ENCODE measurements around the gene STX8.
"Not testable (repeated sequence)": the region's sequence is repeated elsewhere in the genome, so short reads cannot be mapped to it uniquely, and the experiment has no call there.

The STX8 gene

GRCh38 chr17:9498490-9498889, 77.1 kb downstream of the STX8 start:
- no peak for DNase-seq (ENCODE audit: low read depth)

- DNase-seq (ENCODE audit: low read depth), result no peak
These were observed 87.1 kb downstream of the STX8 start for GRCh38 chr17:9488556-9488955.

- DNase-seq (ENCODE audit: low read depth), result no peak
These were observed 88.2 kb downstream of the STX8 start for GRCh38 chr17:9487406-9487805.

- no peak for DNase-seq (ENCODE audit: low read depth)
These were observed 90.8 kb downstream of the STX8 start for GRCh38 chr17:9484789-9485188.

GRCh38 chr17:9479964-9480363, 95.7 kb downstream of the STX8 start:
- no peak for DNase-seq (ENCODE audit: low read depth)

- DNase-seq (ENCODE audit: low read depth), result no peak
These were observed 96.7 kb downstream of the STX8 start for GRCh38 chr17:9478889-9479288.

- no peak for DNase-seq (ENCODE audit: low read depth)
These were observed 100.4 kb downstream of the STX8 start for GRCh38 chr17:9475101-9475658.

GRCh38 chr17:9473711-9474110, 101.9 kb downstream of the STX8 start:
- DNase-seq (ENCODE audit: low read depth), result no peak

GRCh38 chr17:9472541-9472940, 103.1 kb downstream of the STX8 start:
- no peak for DNase-seq (ENCODE audit: low read depth)

- no peak for DNase-seq (ENCODE audit: low read depth)
These were observed 103.5 kb downstream of the STX8 start for GRCh38 chr17:9472094-9472493.

- no peak for DNase-seq (ENCODE audit: low read depth)
These were observed 105.4 kb downstream of the STX8 start for GRCh38 chr17:9470171-9470570.

GRCh38 chr17:9468937-9469336, 106.7 kb downstream of the STX8 start:
- no peak for DNase-seq (ENCODE audit: low read depth)

- no peak for DNase-seq (ENCODE audit: low read depth)
These were observed 107.1 kb downstream of the STX8 start for GRCh38 chr17:9468532-9468931.

- no peak for DNase-seq (ENCODE audit: low read depth)
These were observed 108.1 kb downstream of the STX8 start for GRCh38 chr17:9467518-9467917.

- peak; percentile 67 for DNase-seq (ENCODE audit: low read depth)
These were observed 110.3 kb downstream of the STX8 start for GRCh38 chr17:9465210-9465921.

GRCh38 chr17:9457005-9457404, 118.6 kb downstream of the STX8 start:
- no peak for DNase-seq (ENCODE audit: low read depth)

GRCh38 chr17:9456330-9456729, 119.3 kb downstream of the STX8 start:
- no peak for DNase-seq (ENCODE audit: low read depth)

GRCh38 chr17:9451934-9452333, 123.7 kb downstream of the STX8 start:
- no peak for DNase-seq (ENCODE audit: low read depth)

- not testable (repeated sequence) for DNase-seq (ENCODE audit: low read depth)
These were observed 128.3 kb downstream of the STX8 start for GRCh38 chr17:9447298-9447697.

GRCh38 chr17:9446528-9446927, 129.1 kb downstream of the STX8 start:
- DNase-seq (ENCODE audit: low read depth), result no peak

GRCh38 chr17:9445424-9445823, 130.2 kb downstream of the STX8 start:
- no peak for DNase-seq (ENCODE audit: low read depth)

GRCh38 chr17:9444687-9445086, 130.9 kb downstream of the STX8 start:
- no peak for DNase-seq (ENCODE audit: low read depth)

- no peak for DNase-seq (ENCODE audit: low read depth)
These were observed 131.8 kb downstream of the STX8 start for GRCh38 chr17:9443811-9444210.

- no peak for DNase-seq (ENCODE audit: low read depth)
These were observed 135.8 kb downstream of the STX8 start for GRCh38 chr17:9439851-9440250.
